KOPT-K1 (cell line): ENCODE measurements around the gene C1RL.
"Not testable (repeated sequence)": the region's sequence is repeated elsewhere in the genome, so short reads cannot be mapped to it uniquely, and the experiment has no call there.

Experiments used
- H3K27ac ChIP-seq: fragments of 200-600 bp; sonication (generic); 2 replicates; pipeline ENCODE4 v1.5.1; 2016; ENCODE audit warnings: antibody characterized with exemption, mild to moderate bottlenecking, low read depth, low read length; ENCODE audit not compliant: poor library complexity, severe bottlenecking
- H3K36me3 ChIP-seq: fragments of 200-600 bp; sonication (generic); 2 replicates; pipeline ENCODE4 v1.5.1; 2017; ENCODE audit warnings: antibody characterized with exemption, mild to moderate bottlenecking, low read length, moderate library complexity; ENCODE audit not compliant: insufficient read depth
- H3K9me3 ChIP-seq: fragments of 200-600 bp; sonication (generic); 2 replicates; pipeline ENCODE4 v1.5.1; 2017; ENCODE audit warnings: antibody characterized with exemption, low read length, mild to moderate bottlenecking; ENCODE audit not compliant: insufficient read depth, poor library complexity, severe bottlenecking

C1RL gene

DNA sequence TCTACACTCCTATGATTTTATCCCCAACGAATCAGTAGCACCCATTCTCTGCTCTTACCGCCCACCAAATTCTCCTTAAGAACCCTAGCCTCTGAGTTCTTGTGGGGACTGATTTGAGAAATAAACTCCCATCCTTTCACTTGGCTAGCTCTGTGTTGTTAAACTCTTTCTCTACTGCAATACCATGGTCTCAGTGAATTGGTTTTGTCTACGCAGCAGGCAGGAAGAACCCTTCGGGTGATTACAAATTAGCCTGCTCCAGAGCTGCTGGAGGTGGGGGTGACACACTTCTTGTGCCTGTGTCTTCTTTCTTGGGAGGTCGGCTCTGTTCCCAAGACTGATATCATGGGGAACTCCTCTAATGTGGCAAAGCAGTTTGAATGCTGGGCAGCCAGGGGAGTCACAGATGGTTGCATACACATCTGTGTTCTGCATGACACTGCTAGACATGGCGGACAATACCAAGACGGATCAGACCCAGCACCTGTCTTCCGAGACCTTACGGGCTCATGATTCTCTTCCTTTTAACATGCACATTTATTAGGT lies 50.1 kb downstream of the C1RL start:
- Histone ChIP-seq H3K36me3 (no peaks in the 10 kb centered on the region), H3K9me3 (no peaks in the 10 kb centered on the region), H3K27ac (no peak overlapping the region)

- H3K27ac ChIP-seq, result no peak overlapping the region
- H3K9me3 ChIP-seq, result no peaks in the 10 kb centered on the region
- H3K36me3 ChIP-seq, result no peaks in the 10 kb centered on the region
Measured at GRCh38 chr12:7058163-7058845, 50.7 kb downstream of the C1RL start.

DNA sequence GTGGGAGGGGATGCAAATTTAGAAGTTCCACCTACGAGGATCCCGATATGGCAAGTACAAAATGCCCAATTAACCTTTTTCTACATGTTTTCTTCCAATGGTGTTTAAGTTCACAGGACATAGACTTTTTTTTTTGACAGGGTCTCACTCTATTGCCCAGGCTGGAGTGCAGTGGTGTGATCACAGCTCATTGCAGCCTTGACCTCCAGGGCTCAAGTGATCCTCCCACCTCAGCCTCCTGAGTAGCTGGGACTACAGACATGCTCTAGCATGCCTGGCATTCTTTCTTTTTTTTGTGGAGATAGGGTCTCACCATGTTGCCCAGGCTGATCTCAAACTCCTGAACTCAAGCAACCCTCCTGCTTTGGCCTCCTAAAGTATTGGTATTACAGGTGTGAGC lies 53.3 kb downstream of the C1RL start:
- H3K27ac ChIP-seq, H3K36me3 ChIP-seq, H3K9me3 ChIP-seq: not testable (repeated sequence)

DNA sequence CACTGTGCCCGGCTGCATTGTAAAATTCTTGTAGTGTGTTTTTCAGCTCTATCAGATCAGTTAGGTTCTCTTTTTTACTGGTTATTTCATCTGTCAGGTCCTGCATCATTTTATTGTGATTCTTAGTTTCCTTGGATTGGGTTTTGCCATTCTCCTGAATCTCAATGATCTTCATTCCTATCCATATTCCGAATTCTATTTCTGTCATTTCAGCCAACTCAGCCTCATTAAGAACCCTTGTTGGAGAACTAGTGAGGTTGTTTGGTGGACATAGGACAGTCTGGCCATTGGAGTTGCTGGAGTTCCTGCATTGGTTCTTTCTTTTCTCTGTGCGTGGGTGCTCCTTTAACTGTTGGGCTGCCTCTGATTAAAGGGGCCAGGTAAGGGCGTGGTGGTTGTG lies 54.1 kb downstream of the C1RL start:
- H3K9me3 ChIP-seq, result no peaks in the 10 kb centered on the region
- no peak overlapping the region for H3K27ac ChIP-seq
- H3K36me3 ChIP-seq, result no peaks in the 10 kb centered on the region

- H3K9me3 ChIP-seq, H3K27ac ChIP-seq, H3K36me3 ChIP-seq: not testable (repeated sequence)
Measured at GRCh38 chr12:7049973-7050372, 59.0 kb downstream of the C1RL start.

GRCh38 chr12:7049445-7049951 lies 59.5 kb downstream of the C1RL start:
- not testable (repeated sequence) for H3K27ac ChIP-seq, H3K9me3 ChIP-seq, H3K36me3 ChIP-seq

DNA sequence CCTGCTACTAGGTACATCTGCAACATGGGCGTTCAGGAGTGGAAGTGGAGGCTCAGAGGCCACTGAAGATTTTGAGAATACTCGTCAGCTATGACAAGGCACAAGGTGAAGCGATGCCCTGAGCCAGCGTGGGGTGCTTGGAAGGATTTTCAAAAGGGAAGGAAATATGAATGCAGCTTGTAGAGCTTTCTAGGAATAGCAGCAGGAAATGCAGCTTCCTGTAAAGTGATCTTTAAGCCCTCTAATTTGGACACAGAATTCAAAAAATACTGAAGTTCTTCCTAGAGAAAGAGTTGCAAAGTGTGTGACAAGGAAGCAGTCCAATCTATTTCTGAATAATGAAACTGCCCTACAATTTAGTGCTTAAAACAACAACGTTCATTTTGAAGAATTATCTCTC lies 61.7 kb downstream of the C1RL start:
- Histone ChIP-seq H3K36me3 (no peaks in the 10 kb centered on the region), H3K9me3 (no peaks in the 10 kb centered on the region), H3K27ac (no peak overlapping the region)

- H3K27ac ChIP-seq, result no peak overlapping the region
- H3K9me3 ChIP-seq, result no peaks in the 10 kb centered on the region
Measured at GRCh38 chr12:7046383-7047105, 62.5 kb downstream of the C1RL start.

GRCh38 chr12:7045913-7046312 lies 63.1 kb downstream of the C1RL start:
- no peaks in the 10 kb centered on the region for H3K36me3 ChIP-seq
- no peak overlapping the region for H3K27ac ChIP-seq
- no peaks in the 10 kb centered on the region for H3K9me3 ChIP-seq

More at GRCh38 chr12:7046383-7047105, 62.5 kb downstream of the C1RL start:
- no peaks in the 10 kb centered on the region for H3K36me3 ChIP-seq
